AG09309 (cell line): ENCODE results near the gene C9orf78.

Experiments used
- DNase-seq: peaks from one replicate; pipeline ENCODE4 v3.0.0-alpha.2; 2010; ENCODE audit warnings: low read depth
- H3K4me3 ChIP-seq: 2 replicates; pipeline ENCODE4 v1.5.1; 2011; ENCODE audit warnings: mild to moderate bottlenecking, low read depth, low read length, moderate library complexity; ENCODE audit not compliant: control insufficient read depth
- CTCF ChIP-seq: IDR thresholded peaks from 2 replicates; pipeline ENCODE4 v1.5.1; 2011; ENCODE audit warnings: mild to moderate bottlenecking, low read depth, low read length, inconsistent platforms; ENCODE audit not compliant: insufficient read depth, control insufficient read depth; ENCODE audit errors: missing control alignments

Gene C9orf78

GRCh38 chr9:129823542-129823934 lies 11.5 kb downstream of the C9orf78 start:
- H3K4me3 ChIP-seq = peak overlapping the region; percentile 56
- no peak for DNase-seq
- TF ChIP-seq CTCF = no peak

- H3K4me3 ChIP-seq = peak overlapping the region; percentile 56
- no peak for TF ChIP-seq CTCF
- no peak for DNase-seq
Measured at GRCh38 chr9:129822898-129823541, 12.1 kb downstream of the C9orf78 start.

- no peak for TF ChIP-seq CTCF
- H3K4me3 ChIP-seq = no peak overlapping the region
- DNase-seq = no peak
Measured at GRCh38 chr9:129816501-129817435, 18.3 kb downstream of the C9orf78 start.

- TF ChIP-seq CTCF = no peak
- H3K4me3 ChIP-seq = no peak overlapping the region
- DNase-seq = no peak
Measured at GRCh38 chr9:129815278-129815677, 19.8 kb downstream of the C9orf78 start.

- no peak overlapping the region for H3K4me3 ChIP-seq
- no peak for DNase-seq
- no peak for TF ChIP-seq CTCF
Measured at GRCh38 chr9:129814432-129815223, 20.4 kb downstream of the C9orf78 start.

GRCh38 chr9:129813661-129814060 lies 21.4 kb downstream of the C9orf78 start:
- DNase-seq = no peak
- no peak overlapping the region for H3K4me3 ChIP-seq
- no peak for TF ChIP-seq CTCF
